ENCODE data around the gene MINDY2. TPM values are rescaled to one million over a fixed set of nuclear protein-coding genes. Genes with fewer than 3 reads are reported as not detected.

MINDY2 gene
- total and polyA plus RNA-seq, 2 of the 8 experiments (the other 6 are each of a cell fraction or from before 2014, with no cell fraction given) = 3.1 to 25.7 TPM

DNA sequence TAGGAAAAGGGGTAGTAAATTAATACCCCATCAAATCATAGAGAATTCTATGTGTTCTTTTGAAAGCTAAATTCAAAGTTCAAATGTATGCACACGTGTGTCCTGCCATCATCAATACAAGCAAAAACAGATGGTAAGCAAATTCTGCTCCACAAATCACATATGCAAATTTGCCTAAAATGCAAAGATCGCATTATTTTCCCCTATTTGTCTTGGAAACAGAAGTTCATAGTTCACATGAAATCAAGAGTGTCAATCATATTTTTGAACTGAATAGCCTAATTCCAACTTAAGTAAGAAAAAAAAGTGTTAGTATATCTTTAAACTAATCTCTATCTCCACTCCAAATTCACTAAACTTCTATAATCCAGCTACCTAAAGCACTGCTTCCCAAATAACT, 30.1 kb upstream of the MINDY2 start (continued):
- TF ChIP-seq NANOG (IDR thresholded peaks at IDR 0.05; ENCODE audit: insufficient read depth, low read depth, low read length, poor library complexity, severe bottlenecking) (no peak), CBX8 (IDR thresholded peaks at IDR 0.05; ENCODE audit: borderline replicate concordance, low read depth, low read length) (no peak), SUZ12 (IDR thresholded peaks at IDR 0.05; ENCODE audit: low read length) (no peak), HDAC2 (IDR thresholded peaks at IDR 0.05; ENCODE audit: borderline replicate concordance in 1 of 2, low read depth in 2 of 2, low read length in 2 of 2) (no peak), TCF12 (IDR thresholded peaks at IDR 0.05; ENCODE audit: low read depth, low read length) (no peak), MAX (IDR thresholded peaks at IDR 0.05) (no peak), YY1 (IDR thresholded peaks at IDR 0.05; ENCODE audit: low read depth, low read length) (no peak)

All from H1 (cell line).